ENCODE measurements around the gene NFKBIE.
"Not testable (repeated sequence)": the region's sequence is repeated elsewhere in the genome, so short reads cannot be mapped to it uniquely, and the experiment has no call there.

Gene NFKBIE

GRCh38 chr6:44238687-44239350 lies 26.5 kb downstream of the NFKBIE start:
- DNase-seq: no peak

- peak; percentile 84 for DNase-seq
These were observed 27.4 kb downstream of the NFKBIE start for GRCh38 chr6:44237813-44238433.

GRCh38 chr6:44237021-44237812 lies 28.1 kb downstream of the NFKBIE start:
- peak; percentile 86 for DNase-seq

- DNase-seq: no peak
These were observed 29.3 kb downstream of the NFKBIE start for GRCh38 chr6:44235891-44236516.

GRCh38 chr6:44235269-44235668 lies 30.1 kb downstream of the NFKBIE start:
- no peak for DNase-seq

GRCh38 chr6:44234101-44235025 lies 31.0 kb downstream of the NFKBIE start:
- no peak for DNase-seq

GRCh38 chr6:44233567-44234100 lies 31.7 kb downstream of the NFKBIE start:
- no peak for DNase-seq

GRCh38 chr6:44232676-44233566 lies 32.4 kb downstream of the NFKBIE start:
- no peak for DNase-seq

GRCh38 chr6:44231426-44231825 lies 33.9 kb downstream of the NFKBIE start:
- not testable (repeated sequence) for DNase-seq

- DNase-seq: no peak
These were observed 35.2 kb downstream of the NFKBIE start for GRCh38 chr6:44230034-44230675.

GRCh38 chr6:44229376-44230033 lies 35.8 kb downstream of the NFKBIE start:
- no peak for DNase-seq

- no peak for DNase-seq
These were observed 36.5 kb downstream of the NFKBIE start for GRCh38 chr6:44228836-44229235.

GRCh38 chr6:44228433-44228832 lies 36.9 kb downstream of the NFKBIE start:
- no peak for DNase-seq

GRCh38 chr6:44228031-44228430 lies 37.3 kb downstream of the NFKBIE start:
- DNase-seq: no peak

- no peak for DNase-seq
These were observed 38.1 kb downstream of the NFKBIE start for GRCh38 chr6:44227148-44227793.

GRCh38 chr6:44226368-44227147 lies 38.8 kb downstream of the NFKBIE start:
- DNase-seq: no peak

- DNase-seq: no peak
These were observed 39.6 kb downstream of the NFKBIE start for GRCh38 chr6:44225579-44226325.

GRCh38 chr6:44224965-44225305 lies 40.4 kb downstream of the NFKBIE start:
- DNase-seq: no peak

Measured in CD4-positive, alpha-beta T cell treated with Interleukin-6 for 4 hours (primary cell).